Esophagus squamous epithelium (tissue), 4 donors: ENCODE measurements around the gene SV2C.

Source experiments
- POLR2A ChIP-seq, 4 donors: fragments of 450-650 bp; IDR thresholded peaks; one replicate each; pipeline ENCODE4 v1.6.1; 2017; ENCODE audit warnings: antibody characterized with exemption in 4 of 4, mild to moderate bottlenecking in 4 of 4, moderate library complexity in 3 of 4
- TF ChIP-seq, protein P1 (sequence below), 6 experiments: fragments of 450-650 bp in 4 of 6; fragments of 200-600 bp in 2 of 6; sonication (generic) in 2 of 6; IDR thresholded peaks; one replicate each; pipeline ENCODE4 v1.5.1; 2016 to 2019; ENCODE audit warnings: antibody characterized with exemption in 6 of 6, mild to moderate bottlenecking in 4 of 6, moderate library complexity in 4 of 6

DNA sequence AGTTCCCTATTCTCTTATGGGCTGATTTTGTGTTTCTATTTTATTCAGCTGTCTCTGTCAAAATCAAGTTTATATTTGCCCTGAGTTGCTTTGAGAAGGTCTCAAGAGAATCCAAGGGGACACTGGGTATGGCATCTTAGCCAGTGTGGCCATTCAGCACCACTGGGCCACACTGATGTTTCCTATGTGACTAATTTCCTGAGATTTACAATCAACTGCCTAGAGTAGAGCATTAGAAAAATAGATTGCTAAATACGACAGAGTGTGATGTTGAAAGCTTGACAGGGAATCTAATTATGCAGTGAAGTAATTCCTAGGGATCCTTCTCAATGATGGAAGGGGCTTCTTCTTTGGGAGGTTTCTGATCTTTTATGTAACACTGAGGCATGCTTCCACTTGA is 141.7 kb downstream of the SV2C start:
- TF ChIP-seq, protein P1, sequence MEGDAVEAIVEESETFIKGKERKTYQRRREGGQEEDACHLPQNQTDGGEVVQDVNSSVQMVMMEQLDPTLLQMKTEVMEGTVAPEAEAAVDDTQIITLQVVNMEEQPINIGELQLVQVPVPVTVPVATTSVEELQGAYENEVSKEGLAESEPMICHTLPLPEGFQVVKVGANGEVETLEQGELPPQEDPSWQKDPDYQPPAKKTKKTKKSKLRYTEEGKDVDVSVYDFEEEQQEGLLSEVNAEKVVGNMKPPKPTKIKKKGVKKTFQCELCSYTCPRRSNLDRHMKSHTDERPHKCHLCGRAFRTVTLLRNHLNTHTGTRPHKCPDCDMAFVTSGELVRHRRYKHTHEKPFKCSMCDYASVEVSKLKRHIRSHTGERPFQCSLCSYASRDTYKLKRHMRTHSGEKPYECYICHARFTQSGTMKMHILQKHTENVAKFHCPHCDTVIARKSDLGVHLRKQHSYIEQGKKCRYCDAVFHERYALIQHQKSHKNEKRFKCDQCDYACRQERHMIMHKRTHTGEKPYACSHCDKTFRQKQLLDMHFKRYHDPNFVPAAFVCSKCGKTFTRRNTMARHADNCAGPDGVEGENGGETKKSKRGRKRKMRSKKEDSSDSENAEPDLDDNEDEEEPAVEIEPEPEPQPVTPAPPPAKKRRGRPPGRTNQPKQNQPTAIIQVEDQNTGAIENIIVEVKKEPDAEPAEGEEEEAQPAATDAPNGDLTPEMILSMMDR (IDR thresholded peaks at IDR 0.05) = no peak
- no peak for TF ChIP-seq POLR2A (IDR thresholded peaks at IDR 0.05)
